Vagina (tissue), 2 donors: ENCODE results near the gene GHSR.

ENCODE experiments used
- CTCF ChIP-seq, 3 experiments: fragments of 450-650 bp in 2 of 3; fragments of 200-600 bp in 1 of 3; sonication (generic) in 1 of 3; IDR thresholded peaks; one replicate each; pipeline ENCODE4 v1.5.1; 2017 to 2019; ENCODE audit warnings: antibody characterized with exemption in 3 of 3, mild to moderate bottlenecking in 2 of 3, moderate library complexity in 2 of 3
- POLR2A ChIP-seq, 2 donors: fragments of 450-650 bp; IDR thresholded peaks; one replicate each; pipeline ENCODE4 v1.6.1; 2017; ENCODE audit warnings: antibody characterized with exemption in 2 of 2, mild to moderate bottlenecking in 2 of 2, moderate library complexity in 2 of 2
- POLR2AphosphoS5 ChIP-seq, 2 donors: sonication (generic); formaldehyde crosslinking; IDR thresholded peaks; one replicate each; pipeline ENCODE4 v1.9.0; 2017; ENCODE audit warnings: antibody characterized with exemption in 2 of 2, mild to moderate bottlenecking in 2 of 2, low read depth in 1 of 2; ENCODE audit not compliant: insufficient read depth in 1 of 2

GRCh38 chr3:172478116-172478515 lies 29.9 kb upstream of the GHSR start:
- TF ChIP-seq POLR2A (IDR thresholded peaks at IDR 0.05) (no peak), CTCF (IDR thresholded peaks at IDR 0.05) (no peak), POLR2AphosphoS5 (IDR thresholded peaks at IDR 0.05; ENCODE audit: insufficient read depth in 1 of 2, low read depth in 1 of 2) (no peak)
